Left lung (tissue), 10 donors: ENCODE data around the gene CLDN19. TPM values are rescaled to one million over a fixed set of nuclear protein-coding genes. Genes with fewer than 3 reads are reported as not detected.

Experiments
- ATAC-seq: fragments of 200-7000 bp; cut with Tn5 transposase; one replicate; pipeline ENCODE4 v1.9.1; 2020; ENCODE audit warnings: moderate library complexity
- DNase-seq, 4 donors: peaks; one replicate each; pipeline ENCODE4 v3.0.0-alpha.2; 2013 to 2020
- H3K27ac ChIP-seq, 2 donors: fragments of 200-600 bp; sonication (generic) in 1 of 2; one replicate each; pipeline versions ENCODE4 v1.5.0 to v1.8.0; 2020 to 2021
- H3K27me3 ChIP-seq, 2 donors: fragments of 200-600 bp; sonication (generic) in 1 of 2; one replicate each; pipeline versions ENCODE4 v1.5.0 to v1.8.0; 2020 to 2021
- H3K36me3 ChIP-seq, 2 donors: fragments of 200-600 bp; sonication (generic) in 1 of 2; one replicate each; pipeline versions ENCODE4 v1.5.0 to v1.8.0; 2020 to 2021
- H3K4me1 ChIP-seq, 2 donors: fragments of 200-600 bp; one replicate each; pipeline ENCODE4 v1.8.0; 2021
- H3K4me3 ChIP-seq, 2 donors: fragments of 200-600 bp; sonication (generic) in 1 of 2; one replicate each; pipeline versions ENCODE4 v1.5.0 to v1.8.0; 2020 to 2021; ENCODE audit warnings: mild to moderate bottlenecking in 1 of 2
- H3K9me3 ChIP-seq, 2 donors: fragments of 200-600 bp; sonication (generic) in 1 of 2; one replicate each; pipeline versions ENCODE4 v1.5.0 to v1.8.0; 2020 to 2021
- intact Hi-C, 2 donors: fragments of 100-400 bp; cut with DNase I; formaldehyde crosslinking; loops; one replicate each; pipeline versions ENCODE4 v1.11.2 to v1.14.2; 2022
- polyA plus RNA-seq, 6 donors: library from polyadenylated mRNA; unstranded; fragments of 120-200 nt; gene quantifications; one replicate each; pipeline ENCODE4 v1.2.1, GENCODE V29; 2013; ENCODE audit not compliant: insufficient read length in 6 of 6
- total RNA-seq, 2 donors: library from RNA; stranded (reverse); fragmentation: NEBNext Ultra II Directional; extraction: Animal tissue kit (Norgen Biotek cat#: 25700); gene quantifications; one replicate each; pipeline ENCODE4 v1.2.1, GENCODE V29; 2021
- TF ChIP-seq, protein P1 (sequence below), 2 donors: fragments of 200-600 bp; sonication (generic) in 1 of 2; IDR thresholded peaks; one replicate each; pipeline versions ENCODE4 v1.5.0 to v1.8.0; 2021; ENCODE audit warnings: antibody characterized with exemption in 2 of 2
- donor health status: DM: no; HTN: yes; CAD: no.
- donor health status: DM: no; HTN: no; CAD: no.

CLDN19 gene
- total and polyA plus RNA-seq, 8 donors: 16.5 to 24.1 (median 21.0) TPM; not detected in 2

DNA sequence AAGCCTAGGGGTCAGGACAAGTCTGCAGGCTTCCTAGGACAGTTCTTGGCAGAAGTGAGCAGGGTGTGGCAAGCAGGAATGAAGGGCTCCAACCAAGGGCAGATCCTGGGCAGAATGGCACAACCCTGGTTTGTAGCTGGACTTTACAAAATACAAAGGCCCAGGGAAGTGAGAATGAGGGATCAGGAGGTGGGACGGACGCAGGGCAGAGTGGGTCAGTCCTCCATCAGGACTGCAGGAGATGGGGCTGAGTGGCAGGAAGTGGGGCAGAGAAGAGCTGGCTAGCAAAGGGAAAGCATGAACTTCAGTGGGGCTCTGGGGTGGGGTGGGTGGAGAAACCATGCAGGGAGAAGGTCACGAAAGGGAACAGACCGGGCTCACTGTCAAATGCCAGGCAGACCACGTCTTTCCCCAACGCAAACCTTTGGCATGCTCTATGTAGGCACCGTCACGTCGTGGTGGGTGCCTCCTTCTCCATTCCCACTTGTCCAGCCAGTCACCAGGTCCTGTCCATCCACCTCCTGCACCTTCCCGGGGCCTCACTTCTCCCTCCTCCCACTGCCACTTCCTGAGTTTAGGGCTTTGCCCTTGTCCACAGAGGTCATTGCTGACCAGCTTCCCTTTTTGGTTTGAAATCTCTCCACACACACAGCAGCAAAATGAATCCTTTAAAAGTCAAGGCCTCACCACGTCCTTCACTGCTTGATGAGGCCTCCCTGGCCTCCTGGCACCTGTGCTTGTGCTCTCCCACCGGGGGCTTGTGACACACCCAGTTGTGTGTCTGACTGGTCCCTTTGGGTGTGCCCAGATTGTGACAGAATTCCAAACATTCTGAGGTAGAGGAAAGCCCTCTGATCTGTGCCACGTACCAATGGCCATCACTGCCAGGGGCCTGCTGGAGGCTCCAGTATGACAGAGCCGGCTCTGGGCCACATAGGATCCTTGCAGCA lies 8.7 kb upstream of the CLDN19 start:
- no peak overlapping the region for H3K4me3 ChIP-seq
- peaks cover 0 to 5% of the 10 kb centered on the region in 2 donors for H3K4me1 ChIP-seq
- DNase-seq: no peak
- H3K27ac ChIP-seq: no peak overlapping the region
- no peaks in the 10 kb centered on the region for H3K27me3 ChIP-seq
- peak; percentile 54 for ATAC-seq
- TF ChIP-seq, protein P1, sequence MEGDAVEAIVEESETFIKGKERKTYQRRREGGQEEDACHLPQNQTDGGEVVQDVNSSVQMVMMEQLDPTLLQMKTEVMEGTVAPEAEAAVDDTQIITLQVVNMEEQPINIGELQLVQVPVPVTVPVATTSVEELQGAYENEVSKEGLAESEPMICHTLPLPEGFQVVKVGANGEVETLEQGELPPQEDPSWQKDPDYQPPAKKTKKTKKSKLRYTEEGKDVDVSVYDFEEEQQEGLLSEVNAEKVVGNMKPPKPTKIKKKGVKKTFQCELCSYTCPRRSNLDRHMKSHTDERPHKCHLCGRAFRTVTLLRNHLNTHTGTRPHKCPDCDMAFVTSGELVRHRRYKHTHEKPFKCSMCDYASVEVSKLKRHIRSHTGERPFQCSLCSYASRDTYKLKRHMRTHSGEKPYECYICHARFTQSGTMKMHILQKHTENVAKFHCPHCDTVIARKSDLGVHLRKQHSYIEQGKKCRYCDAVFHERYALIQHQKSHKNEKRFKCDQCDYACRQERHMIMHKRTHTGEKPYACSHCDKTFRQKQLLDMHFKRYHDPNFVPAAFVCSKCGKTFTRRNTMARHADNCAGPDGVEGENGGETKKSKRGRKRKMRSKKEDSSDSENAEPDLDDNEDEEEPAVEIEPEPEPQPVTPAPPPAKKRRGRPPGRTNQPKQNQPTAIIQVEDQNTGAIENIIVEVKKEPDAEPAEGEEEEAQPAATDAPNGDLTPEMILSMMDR (IDR thresholded peaks at IDR 0.05): no peak
- H3K36me3 ChIP-seq: peaks cover 0 to 71% of the 10 kb centered on the region in 2 donors
- H3K9me3 ChIP-seq: no peaks in the 10 kb centered on the region
- intact Hi-C loops: loop anchor here in 1 of 2 donors (5.0 kb wide), 1 partner anchor 171 kb away; no protein-coding TSS in a partner anchor

DNA sequence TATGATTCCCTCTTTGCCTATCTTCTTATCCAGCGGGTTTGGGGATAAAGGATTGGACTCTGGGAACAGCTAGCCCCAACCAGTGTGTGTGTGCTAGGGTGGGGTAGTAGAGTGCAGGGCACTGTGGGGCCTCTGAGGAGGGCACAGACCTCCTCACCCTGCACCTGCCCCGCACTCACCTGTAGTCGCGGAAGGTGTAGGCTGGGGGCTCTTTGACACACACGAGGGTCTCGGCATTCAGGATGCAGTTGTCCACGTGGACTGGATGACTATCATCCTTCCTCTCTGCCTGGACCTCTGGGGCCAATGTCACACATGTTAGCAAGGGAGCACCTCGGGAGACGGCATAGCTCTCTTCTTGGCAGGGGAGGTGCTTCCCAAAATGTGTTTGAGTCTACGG lies 8.0 kb upstream of the CLDN19 start:
- TF ChIP-seq, protein P1 (IDR thresholded peaks at IDR 0.05): no peak
- no peaks in the 10 kb centered on the region for H3K27me3 ChIP-seq
- no peak overlapping the region for H3K4me3 ChIP-seq
- H3K36me3 ChIP-seq: peaks cover 0 to 64% of the 10 kb centered on the region in 2 donors
- no peak overlapping the region for H3K27ac ChIP-seq
- no peaks in the 10 kb centered on the region for H3K9me3 ChIP-seq
- H3K4me1 ChIP-seq: peaks cover 0 to 5% of the 10 kb centered on the region in 2 donors
- intact Hi-C loops: loop anchor here in 1 of 2 donors (5.0 kb wide), 1 partner anchor 171 kb away; no protein-coding TSS in a partner anchor
- ATAC-seq (no peak), DNase-seq (no peak)

DNA sequence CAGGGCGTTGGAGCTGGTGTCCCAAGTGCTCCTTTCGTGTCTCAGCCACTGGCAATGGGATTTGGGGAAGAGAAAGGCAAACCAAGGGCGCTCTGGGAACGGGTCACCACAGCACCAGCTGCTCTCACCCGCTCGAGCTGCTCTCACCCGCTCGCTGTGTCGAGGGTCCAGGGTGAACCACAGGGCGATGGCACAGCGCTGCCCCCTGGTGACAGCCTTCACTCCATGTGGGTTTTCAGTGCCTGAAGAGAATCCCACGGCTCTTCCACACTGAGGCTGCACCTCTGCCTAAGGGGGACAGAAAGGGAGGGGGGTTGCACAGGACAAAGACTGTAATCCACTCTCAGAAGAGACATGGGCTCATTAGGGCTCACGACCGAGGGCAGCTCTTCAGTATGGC lies 7.1 kb upstream of the CLDN19 start:
- intact Hi-C loops: loop anchor here in 1 of 2 donors (5.0 kb wide), 1 partner anchor 170 kb away; no protein-coding TSS in a partner anchor

DNA sequence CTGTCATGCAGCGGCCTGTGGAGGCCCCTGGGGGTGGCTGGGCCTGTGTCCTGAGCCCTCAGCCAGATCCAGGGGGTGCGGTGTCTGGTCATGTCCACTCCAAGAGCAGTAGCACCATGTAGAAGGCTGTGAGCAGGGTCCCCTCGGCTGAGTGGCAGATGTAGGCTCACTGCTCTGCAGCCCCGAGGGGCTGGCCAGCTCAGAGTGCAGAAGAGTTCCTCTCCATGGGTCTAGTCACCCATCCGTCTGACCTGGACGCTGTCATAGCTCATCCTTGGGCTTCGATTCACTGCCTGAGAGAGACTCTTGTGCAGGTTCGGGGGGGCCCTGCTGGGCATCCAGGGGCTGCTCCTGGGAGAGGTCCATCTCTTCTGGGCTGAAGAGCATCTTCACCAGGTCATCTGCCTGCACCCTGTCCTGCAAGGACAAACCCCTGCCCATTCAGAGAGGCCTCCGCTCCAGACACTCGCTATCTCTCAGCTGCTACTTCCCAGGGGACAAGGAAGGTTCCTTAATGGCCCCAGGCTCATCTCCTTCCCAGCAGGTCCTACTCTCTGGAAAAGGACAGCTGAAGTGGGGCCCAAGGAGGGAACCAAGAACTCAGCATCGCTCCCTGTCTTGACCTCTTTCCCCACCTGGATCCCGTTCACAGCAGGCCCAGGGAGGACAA lies 6.5 kb upstream of the CLDN19 start:
- Histone ChIP-seq H3K9me3 (no peaks in the 10 kb centered on the region), H3K36me3 (peaks cover 0 to 50% of the 10 kb centered on the region in 2 donors), H3K27me3 (no peaks in the 10 kb centered on the region), H3K4me1 (peaks cover 0 to 5% of the 10 kb centered on the region in 2 donors), H3K4me3 (no peak overlapping the region), H3K27ac (no peak overlapping the region)
- no peak for ATAC-seq
- no peak for DNase-seq
- intact Hi-C loops: loop anchor here in 1 of 2 donors (5.0 kb wide), 1 partner anchor 169 kb away; no protein-coding TSS in a partner anchor
- TF ChIP-seq, protein P1 (IDR thresholded peaks at IDR 0.05): no peak

More for the DNA sequence above, 7.1 kb upstream of the CLDN19 start:
- no peak overlapping the region for H3K27ac ChIP-seq
- peak; percentile 68 for ATAC-seq
- DNase-seq: peak in 1 of 4 donors; percentile 65
- no peaks in the 10 kb centered on the region for H3K27me3 ChIP-seq
- H3K9me3 ChIP-seq: no peaks in the 10 kb centered on the region
- H3K36me3 ChIP-seq: peaks cover 0 to 55% of the 10 kb centered on the region in 2 donors
- TF ChIP-seq, protein P1 (IDR thresholded peaks at IDR 0.05): peak; percentile 43 to 47
- H3K4me3 ChIP-seq: no peak overlapping the region
- peaks cover 0 to 5% of the 10 kb centered on the region in 2 donors for H3K4me1 ChIP-seq
